KMS-11 (cell line): ENCODE results near the gene TGM3.

Experiments used
- H2AFZ ChIP-seq: fragments of 200-600 bp; sonication (generic); 2 replicates; pipeline ENCODE4 v1.6.1; 2016; ENCODE audit warnings: antibody characterized with exemption, mixed run types, low read depth
- H3K27ac ChIP-seq: fragments of 200-600 bp; sonication (generic); 2 replicates; pipeline ENCODE4 v1.6.1; 2016; ENCODE audit warnings: mild to moderate bottlenecking, mixed run types
- H3K27me3 ChIP-seq: fragments of 200-600 bp; sonication (generic); 2 replicates; pipeline ENCODE4 v1.6.1; 2017; ENCODE audit warnings: mild to moderate bottlenecking, low read depth, mixed run types, moderate library complexity; ENCODE audit not compliant: insufficient read depth
- H3K36me3 ChIP-seq: fragments of 200-600 bp; sonication (generic); 2 replicates; pipeline ENCODE4 v1.6.1; 2017; ENCODE audit warnings: mild to moderate bottlenecking, mixed run types; ENCODE audit not compliant: insufficient read depth
- H3K4me1 ChIP-seq: fragments of 200-600 bp; sonication (generic); 2 replicates; pipeline ENCODE4 v1.6.1; 2016; ENCODE audit warnings: mild to moderate bottlenecking, low read depth, mixed run types; ENCODE audit not compliant: poor library complexity, severe bottlenecking
- H3K4me2 ChIP-seq: fragments of 200-600 bp; sonication (generic); 2 replicates; pipeline ENCODE4 v1.7.0; 2016; ENCODE audit warnings: mild to moderate bottlenecking, mixed run types
- H3K4me3 ChIP-seq: fragments of 200-600 bp; sonication (generic); IDR thresholded peaks from 2 replicates; pipeline ENCODE4 v1.6.1; 2017; ENCODE audit warnings: low read depth, low read length, mixed read lengths; ENCODE audit not compliant: insufficient read depth
- H3K79me2 ChIP-seq: fragments of 200-600 bp; sonication (generic); 2 replicates; pipeline ENCODE4 v1.6.1; 2016; ENCODE audit warnings: low read depth, mixed run types; ENCODE audit not compliant: insufficient read depth
- H3K9ac ChIP-seq: fragments of 200-600 bp; sonication (generic); 2 replicates; pipeline ENCODE4 v1.6.1; 2016; ENCODE audit warnings: mild to moderate bottlenecking, mixed run types
- H4K20me1 ChIP-seq: fragments of 200-600 bp; sonication (generic); 2 replicates; pipeline ENCODE4 v1.6.1; 2016; ENCODE audit warnings: mild to moderate bottlenecking, mixed run types; ENCODE audit not compliant: insufficient read depth
- TF ChIP-seq, protein P1 (sequence below): fragments of 200-600 bp; sonication (generic); conservative IDR thresholded peaks from 2 replicates; pipeline ENCODE4 v1.6.1; 2017; ENCODE audit warnings: low read depth, mild to moderate bottlenecking, antibody characterized with exemption, low read length, moderate library complexity, mixed read lengths

The TGM3 gene

DNA sequence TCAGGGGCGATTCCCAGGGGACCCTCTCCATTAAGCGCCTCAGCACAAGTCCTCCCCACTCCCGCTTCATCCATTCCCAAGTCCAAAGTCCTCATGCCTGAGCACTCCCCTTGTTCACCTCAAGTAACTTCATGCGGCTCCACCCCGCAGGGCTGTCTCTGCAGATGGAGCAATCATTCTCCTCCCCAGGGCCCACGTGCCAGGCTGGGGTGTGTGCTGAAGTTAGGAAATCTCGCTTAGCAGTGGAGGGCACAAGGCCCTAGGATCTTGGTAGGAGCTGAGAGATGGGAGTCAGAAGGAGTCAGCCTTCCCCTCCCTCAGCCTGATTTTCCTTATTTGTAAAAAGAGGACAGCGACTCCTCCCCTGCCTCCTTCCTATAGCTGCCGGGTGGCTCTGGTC is 3.5 kb downstream of the TGM3 start:
- no peak overlapping the region for H2AFZ ChIP-seq
- H3K79me2 ChIP-seq: no peaks in the 10 kb centered on the region
- no peak overlapping the region for H3K4me3 ChIP-seq
- no peak overlapping the region for H3K9ac ChIP-seq
- H3K4me2 ChIP-seq: no peak overlapping the region
- H3K27ac ChIP-seq: no peak overlapping the region
- TF ChIP-seq, protein P1, sequence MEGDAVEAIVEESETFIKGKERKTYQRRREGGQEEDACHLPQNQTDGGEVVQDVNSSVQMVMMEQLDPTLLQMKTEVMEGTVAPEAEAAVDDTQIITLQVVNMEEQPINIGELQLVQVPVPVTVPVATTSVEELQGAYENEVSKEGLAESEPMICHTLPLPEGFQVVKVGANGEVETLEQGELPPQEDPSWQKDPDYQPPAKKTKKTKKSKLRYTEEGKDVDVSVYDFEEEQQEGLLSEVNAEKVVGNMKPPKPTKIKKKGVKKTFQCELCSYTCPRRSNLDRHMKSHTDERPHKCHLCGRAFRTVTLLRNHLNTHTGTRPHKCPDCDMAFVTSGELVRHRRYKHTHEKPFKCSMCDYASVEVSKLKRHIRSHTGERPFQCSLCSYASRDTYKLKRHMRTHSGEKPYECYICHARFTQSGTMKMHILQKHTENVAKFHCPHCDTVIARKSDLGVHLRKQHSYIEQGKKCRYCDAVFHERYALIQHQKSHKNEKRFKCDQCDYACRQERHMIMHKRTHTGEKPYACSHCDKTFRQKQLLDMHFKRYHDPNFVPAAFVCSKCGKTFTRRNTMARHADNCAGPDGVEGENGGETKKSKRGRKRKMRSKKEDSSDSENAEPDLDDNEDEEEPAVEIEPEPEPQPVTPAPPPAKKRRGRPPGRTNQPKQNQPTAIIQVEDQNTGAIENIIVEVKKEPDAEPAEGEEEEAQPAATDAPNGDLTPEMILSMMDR: no peak
- H4K20me1 ChIP-seq: no peaks in the 10 kb centered on the region
- H3K36me3 ChIP-seq: no peaks in the 10 kb centered on the region
- H3K4me1 ChIP-seq: no peaks in the 10 kb centered on the region
- no peaks in the 10 kb centered on the region for H3K27me3 ChIP-seq

DNA sequence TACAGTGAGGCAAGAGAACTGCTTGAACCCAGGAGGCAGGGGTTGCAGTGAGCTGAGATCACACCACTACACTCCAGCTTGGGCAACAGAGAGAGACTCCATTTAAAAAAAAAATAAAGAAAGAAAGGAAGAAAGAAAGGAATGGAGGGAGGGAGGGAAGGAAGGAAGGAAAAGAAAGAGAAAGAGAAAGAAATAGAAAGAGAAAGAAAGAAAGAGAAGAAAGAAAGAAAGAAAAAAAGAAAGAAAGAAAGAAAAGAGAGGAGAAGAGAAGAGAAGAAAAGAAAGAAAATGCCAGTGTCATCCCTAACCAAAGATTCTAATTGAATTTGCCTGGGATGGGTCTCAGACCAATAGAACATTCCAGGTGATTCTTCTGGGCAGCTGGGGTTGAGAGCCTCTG is 4.2 kb downstream of the TGM3 start:
- Histone ChIP-seq H3K4me3 (no peak overlapping the region), H2AFZ (no peak overlapping the region), H3K9ac (no peak overlapping the region), H3K4me2 (no peak overlapping the region), H3K27ac (no peak overlapping the region), H4K20me1 (no peaks in the 10 kb centered on the region), H3K4me1 (no peaks in the 10 kb centered on the region), H3K27me3 (no peaks in the 10 kb centered on the region), H3K36me3 (no peaks in the 10 kb centered on the region), H3K79me2 (no peaks in the 10 kb centered on the region)
- TF ChIP-seq, protein P1: no peak

DNA sequence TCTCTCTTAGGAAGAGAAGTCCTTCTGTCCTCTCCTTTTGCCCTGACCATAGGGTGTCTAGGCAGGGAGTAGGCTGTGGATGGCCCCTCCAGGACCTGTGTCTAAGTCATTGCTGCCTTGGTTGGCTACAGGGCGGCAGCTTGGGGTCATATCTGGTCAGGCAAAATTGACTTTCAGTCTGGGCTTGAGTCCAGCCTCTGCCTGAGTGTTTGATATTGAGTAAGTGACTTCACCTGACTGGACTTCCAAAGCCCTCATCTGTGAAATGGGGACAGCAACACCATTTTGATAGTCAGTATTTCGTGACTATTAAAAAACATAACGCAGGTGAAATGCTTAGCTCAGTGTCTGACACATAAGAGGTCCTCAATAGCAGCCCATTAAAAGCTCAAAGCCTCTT is 4.6 kb downstream of the TGM3 start:
- no peak overlapping the region for H3K4me3 ChIP-seq
- no peaks in the 10 kb centered on the region for H3K27me3 ChIP-seq
- no peaks in the 10 kb centered on the region for H3K36me3 ChIP-seq
- no peak overlapping the region for H3K27ac ChIP-seq
- H3K9ac ChIP-seq: no peak overlapping the region
- H3K79me2 ChIP-seq: no peaks in the 10 kb centered on the region
- TF ChIP-seq, protein P1: no peak
- no peaks in the 10 kb centered on the region for H4K20me1 ChIP-seq
- H2AFZ ChIP-seq: no peak overlapping the region
- no peaks in the 10 kb centered on the region for H3K4me1 ChIP-seq
- no peak overlapping the region for H3K4me2 ChIP-seq

DNA sequence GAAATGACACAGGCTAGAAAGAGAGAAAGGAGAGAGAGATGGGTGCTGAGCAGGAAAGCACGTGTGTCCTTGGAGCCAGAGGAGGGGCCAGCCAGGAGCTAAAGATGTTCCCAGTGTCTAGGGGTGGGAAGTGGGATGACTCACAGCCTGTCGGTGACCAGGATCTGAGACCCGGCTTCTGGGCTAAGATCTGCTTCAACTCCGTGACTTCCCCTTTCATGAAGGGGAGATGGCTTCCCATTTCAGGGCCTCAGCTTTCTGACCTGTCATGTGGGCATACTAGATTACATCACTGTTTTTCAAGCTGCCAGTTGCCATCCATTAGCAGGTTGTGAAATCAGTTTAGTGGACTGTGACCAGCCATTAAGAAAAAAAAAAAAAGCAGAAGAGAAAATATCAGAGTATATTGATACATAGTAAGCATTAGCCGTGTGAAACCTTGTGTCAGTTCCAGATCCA is 5.4 kb downstream of the TGM3 start:
- TF ChIP-seq, protein P1: no peak
- Histone ChIP-seq H3K9ac (no peak overlapping the region), H3K79me2 (no peaks in the 10 kb centered on the region), H3K27ac (no peak overlapping the region), H3K27me3 (no peaks in the 10 kb centered on the region), H3K4me2 (no peak overlapping the region), H3K4me1 (no peaks in the 10 kb centered on the region), H2AFZ (no peak overlapping the region), H3K4me3 (no peak overlapping the region), H3K36me3 (no peaks in the 10 kb centered on the region), H4K20me1 (no peaks in the 10 kb centered on the region)
